Trophoblast cell (in vitro differentiated cells and primary cell): ENCODE results near the gene ANO10.
A peak's percentile ranks its signal among the peaks of the same experiment; 100 is the strongest.
"Not testable (repeated sequence)": the region's sequence is repeated elsewhere in the genome, so short reads cannot be mapped to it uniquely, and the experiment has no call there.

ENCODE experiments used
- DNase-seq, 2 donors: peaks; one replicate each; pipeline ENCODE4 v3.0.0-alpha.2; 2016
- H2AFZ ChIP-seq: 2 replicates; pipeline ENCODE4 v1.6.1; 2013; ENCODE audit warnings: low read length, moderate library complexity, mild to moderate bottlenecking; ENCODE audit not compliant: insufficient read depth, poor library complexity
- H2AK5ac ChIP-seq: 2 replicates; pipeline ENCODE4 v1.6.1; 2013; ENCODE audit warnings: mild to moderate bottlenecking, low read length
- H2BK120ac ChIP-seq: 2 replicates; pipeline ENCODE4 v1.6.1; 2013; ENCODE audit warnings: low read length, mild to moderate bottlenecking, moderate library complexity; ENCODE audit not compliant: insufficient read depth, poor library complexity
- H2BK12ac ChIP-seq: 2 replicates; pipeline ENCODE4 v1.6.1; 2013; ENCODE audit warnings: mild to moderate bottlenecking, low read length, moderate library complexity
- H2BK5ac ChIP-seq: 2 replicates; pipeline ENCODE4 v1.6.1; 2013; ENCODE audit warnings: low read length, low read depth, moderate library complexity, mild to moderate bottlenecking; ENCODE audit not compliant: poor library complexity
- H3K14ac ChIP-seq: 2 replicates; pipeline ENCODE4 v1.6.1; 2013; ENCODE audit warnings: mild to moderate bottlenecking, low read length
- H3K18ac ChIP-seq: 2 replicates; pipeline ENCODE4 v1.6.1; 2013; ENCODE audit warnings: mild to moderate bottlenecking, low read length
- H3K23ac ChIP-seq: 2 replicates; pipeline ENCODE4 v1.6.1; 2013; ENCODE audit warnings: low read length
- H3K27ac ChIP-seq: 2 replicates; pipeline ENCODE4 v1.5.1; 2013; ENCODE audit warnings: low read depth, mild to moderate bottlenecking, inconsistent platforms, low read length, moderate library complexity
- H3K27me3 ChIP-seq: 2 replicates; pipeline ENCODE4 v1.6.1; 2013; ENCODE audit warnings: inconsistent platforms, mild to moderate bottlenecking, low read length, moderate library complexity; ENCODE audit not compliant: insufficient read depth
- H3K36me3 ChIP-seq, 2 experiments: 1 replicate in 1 of 2; 2 replicates in 1 of 2; pipeline ENCODE4 v1.6.1; 2013; ENCODE audit warnings: low read length in 2 of 2, mild to moderate bottlenecking in 2 of 2, moderate library complexity in 1 of 2; ENCODE audit not compliant: insufficient read depth in 2 of 2, control insufficient read depth in 1 of 2
- H3K4ac ChIP-seq: 2 replicates; pipeline ENCODE4 v1.6.1; 2013; ENCODE audit warnings: low read depth, mild to moderate bottlenecking, low read length, moderate library complexity
- H3K4me1 ChIP-seq, 2 experiments: 1 replicate in 1 of 2; 2 replicates in 1 of 2; pipeline ENCODE4 v1.6.1; 2013; ENCODE audit warnings: low read length in 2 of 2, mild to moderate bottlenecking in 2 of 2, moderate library complexity in 1 of 2; ENCODE audit not compliant: insufficient read depth in 2 of 2, control insufficient read depth in 1 of 2
- H3K4me2 ChIP-seq: 2 replicates; pipeline ENCODE4 v1.6.1; 2013; ENCODE audit warnings: inconsistent platforms, mild to moderate bottlenecking, low read length, moderate library complexity
- H3K4me3 ChIP-seq: 2 replicates; pipeline ENCODE4 v1.5.1; 2013; ENCODE audit warnings: mild to moderate bottlenecking, low read depth, low read length, inconsistent platforms
- H3K79me1 ChIP-seq: one replicate; pipeline ENCODE4 v1.6.1; 2013; ENCODE audit warnings: low read length
- H3K79me2 ChIP-seq: 2 replicates; pipeline ENCODE4 v1.6.1; 2013; ENCODE audit warnings: low read length, mild to moderate bottlenecking; ENCODE audit not compliant: control insufficient read depth, insufficient read depth, poor library complexity
- H3K9ac ChIP-seq: 2 replicates; pipeline ENCODE4 v1.6.1; 2013; ENCODE audit warnings: mild to moderate bottlenecking, low read length
- H3K9me3 ChIP-seq: 2 replicates; pipeline ENCODE4 v1.6.1; 2013; ENCODE audit warnings: low read depth, mild to moderate bottlenecking, control low read depth, inconsistent platforms, low read length; ENCODE audit not compliant: insufficient read depth
- H4K12ac ChIP-seq: 2 replicates; pipeline ENCODE4 v1.6.1; 2013; ENCODE audit warnings: low read depth, mild to moderate bottlenecking, low read length, moderate library complexity
- H4K8ac ChIP-seq: 2 replicates; pipeline ENCODE4 v1.6.1; 2013; ENCODE audit warnings: low read depth, mild to moderate bottlenecking, low read length, moderate library complexity
- H4K91ac ChIP-seq: one replicate; pipeline ENCODE4 v1.6.1; 2013; ENCODE audit warnings: low read depth, mild to moderate bottlenecking, low read length, moderate library complexity
- WGBS: extraction: QIAGEN DNeasy Blood & Tissue Kit; methylation state at CpG from one replicate; pipeline ENCODE4 v1.1.7; 2013; ENCODE audit warnings: missing lambda C conversion rate; ENCODE audit not compliant: insufficient read length, insufficient coverage; ENCODE audit errors: extremely low coverage; 5-methylcytosine and 5-hydroxymethylcytosine counted together

The ANO10 gene

GRCh38 chr3:43462566-43462965, 159.2 kb downstream of the ANO10 start:
- H3K27me3 ChIP-seq, DNase-seq, H2AK5ac ChIP-seq, H2BK12ac ChIP-seq, H3K27ac ChIP-seq, H3K14ac ChIP-seq, H3K9me3 ChIP-seq, H3K79me2 ChIP-seq, H3K18ac ChIP-seq, H3K4me2 ChIP-seq, H3K79me1 ChIP-seq, H2BK120ac ChIP-seq, H2AFZ ChIP-seq, H4K8ac ChIP-seq, H3K4me1 ChIP-seq, H2BK5ac ChIP-seq, H3K4ac ChIP-seq, H4K12ac ChIP-seq, H3K23ac ChIP-seq, H3K4me3 ChIP-seq, H3K36me3 ChIP-seq, H3K9ac ChIP-seq, H4K91ac ChIP-seq: not testable (repeated sequence)
- WGBS = no CpG with 5 or more reads among the region's 3 CpGs

DNA sequence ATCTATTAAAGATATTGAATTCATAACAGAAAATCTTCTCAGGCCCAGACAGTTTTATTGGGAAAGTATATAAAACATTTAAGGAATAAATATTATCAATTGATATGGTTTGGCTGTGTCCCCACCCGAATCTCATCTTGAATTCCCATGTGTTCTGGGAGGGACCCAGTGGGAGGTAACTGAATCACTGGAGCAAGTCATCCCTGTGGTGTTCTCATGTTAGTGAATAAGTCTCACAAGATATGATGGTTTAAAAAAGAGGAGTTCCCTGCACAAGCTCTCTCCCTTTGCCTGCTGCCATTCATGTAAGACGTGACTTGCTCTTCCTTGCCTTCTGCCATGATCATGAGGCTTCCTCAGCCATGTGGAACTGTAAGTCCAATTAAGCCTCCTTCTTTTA, 160.5 kb downstream of the ANO10 start:
- no peaks in the 10 kb centered on the region for H3K4me1 ChIP-seq
- no peak overlapping the region for H2AFZ ChIP-seq
- H3K27ac ChIP-seq = no peak overlapping the region
- H3K9ac ChIP-seq = no peak overlapping the region
- no peaks in the 10 kb centered on the region for H3K27me3 ChIP-seq
- H2AK5ac ChIP-seq = no peak overlapping the region
- H3K23ac ChIP-seq = no peak overlapping the region
- H3K4ac ChIP-seq = no peak overlapping the region
- H4K8ac ChIP-seq = no peak overlapping the region
- H4K91ac ChIP-seq = no peak overlapping the region
- WGBS = no CpG with 5 or more reads among the region's 2 CpGs
- H3K36me3 ChIP-seq = peaks cover 8% of the 10 kb centered on the region in 2 experiments
- no peaks in the 10 kb centered on the region for H3K79me2 ChIP-seq
- no peak overlapping the region for H3K18ac ChIP-seq
- no peak overlapping the region for H4K12ac ChIP-seq
- H3K9me3 ChIP-seq = peaks cover 4% of the 10 kb centered on the region
- H2BK12ac ChIP-seq = no peak overlapping the region
- H3K14ac ChIP-seq = no peak overlapping the region
- no peaks in the 10 kb centered on the region for H3K79me1 ChIP-seq
- DNase-seq = no peak
- H2BK5ac ChIP-seq = no peak overlapping the region
- no peak overlapping the region for H3K4me3 ChIP-seq
- H3K4me2 ChIP-seq = no peak overlapping the region
- no peak overlapping the region for H2BK120ac ChIP-seq

- H2BK5ac ChIP-seq, H3K18ac ChIP-seq, H3K79me2 ChIP-seq, H2AK5ac ChIP-seq, H4K91ac ChIP-seq, H4K12ac ChIP-seq, H3K9me3 ChIP-seq, DNase-seq, H3K27me3 ChIP-seq, H3K9ac ChIP-seq, H3K27ac ChIP-seq, H4K8ac ChIP-seq, H2BK120ac ChIP-seq, H3K23ac ChIP-seq, H3K4me3 ChIP-seq, H3K4ac ChIP-seq, H3K4me2 ChIP-seq, H2BK12ac ChIP-seq, H3K79me1 ChIP-seq, H2AFZ ChIP-seq, H3K36me3 ChIP-seq, H3K14ac ChIP-seq: not testable (repeated sequence)
- no CpG with 5 or more reads among the region's 1 CpG for WGBS
- peaks cover 8 to 11% of the 10 kb centered on the region in 2 experiments for H3K4me1 ChIP-seq
Observed at GRCh38 chr3:43457038-43457437, 164.8 kb downstream of the ANO10 start.

GRCh38 chr3:43455233-43455632, 166.6 kb downstream of the ANO10 start:
- DNase-seq = peak; percentile 65 to 85
- H4K12ac ChIP-seq = no peak overlapping the region
- H3K4me1 ChIP-seq = peaks cover 8 to 11% of the 10 kb centered on the region in 2 experiments
- peak overlapping the region; percentile 67 for H2BK120ac ChIP-seq
- H3K4ac ChIP-seq = no peak overlapping the region
- peak overlapping the region; percentile 88 for H3K27ac ChIP-seq
- H3K79me1 ChIP-seq = peaks cover 8% of the 10 kb centered on the region
- no peaks in the 10 kb centered on the region for H3K9me3 ChIP-seq
- WGBS = no CpG with 5 or more reads among the region's 1 CpG
- no peak overlapping the region for H4K8ac ChIP-seq
- H4K91ac ChIP-seq = no peak overlapping the region
- no peak overlapping the region for H3K9ac ChIP-seq
- H3K4me2 ChIP-seq = no peak overlapping the region
- H3K36me3 ChIP-seq = no peaks in the 10 kb centered on the region
- H3K14ac ChIP-seq = no peak overlapping the region
- H2AK5ac ChIP-seq = no peak overlapping the region
- no peaks in the 10 kb centered on the region for H3K79me2 ChIP-seq
- no peak overlapping the region for H2AFZ ChIP-seq
- no peak overlapping the region for H2BK5ac ChIP-seq
- H3K18ac ChIP-seq = no peak overlapping the region
- H2BK12ac ChIP-seq = no peak overlapping the region
- H3K27me3 ChIP-seq = no peaks in the 10 kb centered on the region
- H3K23ac ChIP-seq = no peak overlapping the region
- no peak overlapping the region for H3K4me3 ChIP-seq
